Measurements from ENCODE around the gene GABBR2. TPM values are rescaled to one million over a fixed set of nuclear protein-coding genes. Genes with fewer than 3 reads are reported as not detected.

The GABBR2 gene
- total RNA-seq, 2 experiments from 2014 or later = not detected

- Histone ChIP-seq H3K36me3 (ENCODE audit: insufficient read depth, low read length) (peaks cover 20% of the 10 kb centered on the region), H3K4me1 (ENCODE audit: insufficient read depth, low read length) (no peaks in the 10 kb centered on the region), H3K9me3 (ENCODE audit: control insufficient read depth in 1 of 2, insufficient read depth in 1 of 2, low read length in 2 of 2) (no peaks in the 10 kb centered on the region), H3K4me3 (ENCODE audit: low read length) (no peak overlapping the region), H3K27ac (ENCODE audit: low read depth in 1 of 2, low read length in 2 of 2) (no peak overlapping the region), H3K27me3 (ENCODE audit: control insufficient read depth in 1 of 2, insufficient read depth in 2 of 2, low read length in 2 of 2) (no peaks in the 10 kb centered on the region)
- Mint-ChIP-seq H3K4me3 (no peak overlapping the region), H3K36me3 (ENCODE audit: low read depth) (peaks cover 39% of the 10 kb centered on the region), H3K9me3 (no peaks in the 10 kb centered on the region), H3K27ac (no peak overlapping the region), H3K4me1 (ENCODE audit: low read depth) (no peaks in the 10 kb centered on the region), H3K27me3 (no peaks in the 10 kb centered on the region)
- CTCF ChIA-PET = no interaction called here
- intact Hi-C loops (cut with DNase I, micrococcal nuclease) = no loop called here
- POLR2A ChIA-PET = no interaction called here
- DNase-seq (no peak), ATAC-seq (ENCODE audit: poor library complexity) (no peak)
- TF ChIP-seq CTCF (IDR thresholded peaks at IDR 0.05) = no peak
Observed at GRCh38 chr9:98732801-98733200, 24.1 kb upstream of the GABBR2 start.

DNA sequence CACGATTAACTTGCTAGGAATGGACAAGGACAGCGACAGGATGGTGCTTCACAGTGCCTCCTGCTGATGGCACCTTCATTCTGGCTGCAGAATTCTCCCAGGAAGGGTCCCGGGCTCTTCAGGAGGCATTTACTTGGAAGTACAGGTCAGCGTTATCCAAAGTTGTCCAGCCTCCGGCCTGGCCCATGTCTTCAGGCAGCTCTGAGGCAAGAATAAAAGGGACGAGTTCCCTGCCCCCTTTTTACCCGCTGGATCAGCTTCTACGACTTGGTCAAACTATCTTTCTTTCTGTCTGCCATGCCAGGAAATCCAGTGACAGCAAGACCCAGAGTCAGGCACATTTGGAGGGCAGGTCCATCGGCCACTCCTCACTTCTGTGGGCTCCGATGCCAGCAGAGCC is 23.4 kb upstream of the GABBR2 start:
- Histone ChIP-seq H3K4me3 (ENCODE audit: low read length) (no peak overlapping the region), H3K27me3 (ENCODE audit: control insufficient read depth in 1 of 2, insufficient read depth in 2 of 2, low read length in 2 of 2) (no peaks in the 10 kb centered on the region), H3K4me1 (ENCODE audit: insufficient read depth, low read length) (no peaks in the 10 kb centered on the region), H3K36me3 (ENCODE audit: insufficient read depth, low read length) (peaks cover 19% of the 10 kb centered on the region), H3K9me3 (ENCODE audit: control insufficient read depth in 1 of 2, insufficient read depth in 1 of 2, low read length in 2 of 2) (no peaks in the 10 kb centered on the region), H3K27ac (ENCODE audit: low read depth in 1 of 2, low read length in 2 of 2) (no peak overlapping the region)
- no peak overlapping the region for H3K27ac Mint-ChIP-seq
- no peaks in the 10 kb centered on the region for H3K4me1 Mint-ChIP-seq (ENCODE audit: low read depth)
- ChIA-PET CTCF (no interaction called here), POLR2A (no interaction called here)
- H3K36me3 Mint-ChIP-seq (ENCODE audit: low read depth) = peaks cover 32% of the 10 kb centered on the region
- ATAC-seq (ENCODE audit: poor library complexity) (no peak), DNase-seq (no peak)
- TF ChIP-seq CTCF (IDR thresholded peaks at IDR 0.05) = no peak
- intact Hi-C loops (cut with DNase I, micrococcal nuclease) = no loop called here
- no peaks in the 10 kb centered on the region for H3K27me3 Mint-ChIP-seq
- H3K9me3 Mint-ChIP-seq = no peaks in the 10 kb centered on the region
- H3K4me3 Mint-ChIP-seq = no peak overlapping the region

DNA sequence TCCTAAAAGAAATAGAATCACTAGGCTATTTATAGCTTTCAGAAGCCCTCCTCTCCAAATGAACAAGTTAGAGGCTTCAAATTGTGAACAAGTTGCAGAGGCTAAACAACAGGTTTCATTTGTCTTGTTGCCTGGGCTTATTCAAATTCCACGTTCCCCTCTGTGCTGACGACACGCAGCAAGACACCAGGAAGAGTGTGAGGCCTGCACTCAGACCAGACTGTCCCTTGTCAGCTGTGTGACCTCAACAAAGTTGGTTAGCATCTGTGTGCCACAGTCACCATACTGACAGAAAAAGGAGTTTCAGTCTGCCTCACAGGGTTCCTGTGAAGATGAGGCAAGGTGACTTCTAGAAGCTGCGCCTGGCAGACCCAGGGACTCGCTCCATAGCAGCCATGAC is 22.1 kb upstream of the GABBR2 start:
- no peak overlapping the region for H3K4me3 Mint-ChIP-seq
- Histone ChIP-seq H3K9me3 (ENCODE audit: control insufficient read depth in 1 of 2, insufficient read depth in 1 of 2, low read length in 2 of 2) (no peaks in the 10 kb centered on the region), H3K4me1 (ENCODE audit: insufficient read depth, low read length) (no peaks in the 10 kb centered on the region), H3K27me3 (ENCODE audit: control insufficient read depth in 1 of 2, insufficient read depth in 2 of 2, low read length in 2 of 2) (no peaks in the 10 kb centered on the region), H3K36me3 (ENCODE audit: insufficient read depth, low read length) (peaks cover 13% of the 10 kb centered on the region), H3K4me3 (ENCODE audit: low read length) (no peak overlapping the region), H3K27ac (ENCODE audit: low read depth in 1 of 2, low read length in 2 of 2) (no peak overlapping the region)
- no peaks in the 10 kb centered on the region for H3K9me3 Mint-ChIP-seq
- CTCF ChIA-PET = no interaction called here
- no peak for TF ChIP-seq CTCF (IDR thresholded peaks at IDR 0.05)
- H3K36me3 Mint-ChIP-seq (ENCODE audit: low read depth) = peaks cover 20% of the 10 kb centered on the region
- H3K4me1 Mint-ChIP-seq (ENCODE audit: low read depth) = no peaks in the 10 kb centered on the region
- POLR2A ChIA-PET = no interaction called here
- intact Hi-C loops (cut with DNase I, micrococcal nuclease) = no loop called here
- DNase-seq (no peak), ATAC-seq (ENCODE audit: poor library complexity) (no peak)
- H3K27me3 Mint-ChIP-seq = no peaks in the 10 kb centered on the region
- no peak overlapping the region for H3K27ac Mint-ChIP-seq

All from CD4-positive, alpha-beta T cell (primary cell).